Hepatocyte (in vitro differentiated cells): ENCODE results near the gene RETNLB. TPM values are rescaled to one million over a fixed set of nuclear protein-coding genes. Genes with fewer than 3 reads are reported as not detected.

Experiments
- DNase-seq: peaks from one replicate; pipeline ENCODE4 v3.0.0-alpha.2; 2016; ENCODE audit warnings: low spot score
- H2AFZ ChIP-seq: fragments of 200-600 bp; sonication (generic); 2 replicates; pipeline ENCODE4 v1.6.0; 2016; ENCODE audit warnings: antibody characterized with exemption, mild to moderate bottlenecking
- H3K27ac ChIP-seq: fragments of 200-600 bp; sonication (generic); 2 replicates; pipeline ENCODE4 v1.5.1; 2016; ENCODE audit warnings: mild to moderate bottlenecking
- H3K27me3 ChIP-seq: fragments of 200-600 bp; sonication (generic); 2 replicates; pipeline ENCODE4 v1.6.1; 2016
- H3K36me3 ChIP-seq: fragments of 200-600 bp; sonication (generic); replicated peaks from 2 replicates; pipeline ENCODE4 v1.5.1; 2016; ENCODE audit warnings: low read depth; ENCODE audit not compliant: insufficient read depth
- H3K4me1 ChIP-seq: fragments of 200-600 bp; sonication (generic); 2 replicates; pipeline ENCODE4 v1.5.1; 2016; ENCODE audit warnings: mild to moderate bottlenecking, moderate library complexity; ENCODE audit not compliant: insufficient read depth
- H3K4me2 ChIP-seq: fragments of 200-600 bp; sonication (generic); 2 replicates; pipeline ENCODE4 v1.6.0; 2016
- H3K4me3 ChIP-seq: fragments of 200-600 bp; sonication (generic); 2 replicates; pipeline ENCODE4 v1.5.1; 2016; ENCODE audit warnings: mild to moderate bottlenecking
- H3K79me2 ChIP-seq: fragments of 200-600 bp; sonication (generic); 2 replicates; pipeline ENCODE4 v1.6.0; 2017; ENCODE audit warnings: mild to moderate bottlenecking
- H3K9me2 ChIP-seq: fragments of 200-600 bp; sonication (generic); replicated peaks from 2 replicates; pipeline ENCODE4 v1.6.0; 2017; ENCODE audit warnings: mild to moderate bottlenecking; ENCODE audit not compliant: insufficient read depth
- H3K9me3 ChIP-seq: fragments of 200-600 bp; sonication (generic); 2 replicates; pipeline ENCODE4 v1.5.1; 2016; ENCODE audit warnings: low read depth, mild to moderate bottlenecking
- H4K20me1 ChIP-seq: fragments of 200-600 bp; sonication (generic); 2 replicates; pipeline ENCODE4 v1.6.0; 2016; ENCODE audit warnings: mild to moderate bottlenecking; ENCODE audit not compliant: insufficient read depth, poor library complexity, severe bottlenecking
- EZH2 ChIP-seq: fragments of 200-600 bp; sonication (generic); IDR thresholded peaks from 2 replicates; pipeline ENCODE4 v1.6.1; 2016; ENCODE audit warnings: antibody characterized with exemption, mild to moderate bottlenecking, borderline replicate concordance
- EZH2phosphoT487 ChIP-seq: fragments of 200-600 bp; sonication (generic); IDR thresholded peaks from one replicate; pipeline ENCODE4 v1.6.1; 2018; ENCODE audit warnings: antibody characterized with exemption, mild to moderate bottlenecking, low read depth, moderate library complexity; ENCODE audit not compliant: unreplicated experiment, severe bottlenecking
- WGBS: methylation state at CpG from one replicate; pipeline ENCODE4 v1.1.6; 2016; ENCODE audit warnings: low lambda C conversion rate; ENCODE audit errors: missing lambda C conversion rate; 5-methylcytosine and 5-hydroxymethylcytosine counted together
- polyA plus RNA-seq: library from polyadenylated mRNA; unstranded; fragments of >200 nt; fragmentation: Nextera tagmentation; extraction: Ambion mirVana; gene quantifications from 2 replicates; pipeline ENCODE4 v1.2.1, GENCODE V29; 2016
- total RNA-seq: library from RNA; depleted of rRNA; stranded (reverse); fragments of >200 nt; gene quantifications from 2 replicates; pipeline ENCODE4 v1.2.3, GENCODE V29; 2014
- TF ChIP-seq, protein P1 (sequence below): fragments of 200-600 bp; sonication (generic); IDR thresholded peaks from 2 replicates; pipeline ENCODE4 v1.5.1; 2016; ENCODE audit warnings: antibody characterized with exemption, mild to moderate bottlenecking; ENCODE audit not compliant: poor library complexity

The RETNLB gene
- total and polyA plus RNA-seq, 2 experiments from 2014 or later = not detected

DNA sequence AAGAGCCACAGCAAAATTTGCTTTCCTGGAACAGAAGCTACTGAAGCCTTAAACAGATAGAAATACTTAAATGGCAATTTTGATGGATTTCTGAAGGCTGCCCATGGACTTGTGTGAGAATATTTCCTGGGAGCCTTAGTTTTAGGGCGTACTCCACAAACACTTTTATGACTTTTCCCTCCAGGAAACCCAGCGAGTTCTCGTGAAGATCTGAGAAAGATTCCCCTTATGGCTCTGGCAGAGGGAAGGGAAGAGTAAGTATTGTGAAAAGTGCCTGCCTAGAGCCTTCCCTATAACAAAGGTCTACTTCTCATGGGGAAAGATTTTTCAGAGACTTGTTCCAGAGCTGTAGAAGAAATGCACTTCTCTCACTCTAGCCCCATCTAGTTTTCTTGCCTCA lies 34.3 kb upstream of the RETNLB start:
- no peak overlapping the region for H3K27ac ChIP-seq
- WGBS = 56% methylated on average over 3 of the region's 3 CpGs
- H2AFZ ChIP-seq = no peak overlapping the region
- no peaks in the 10 kb centered on the region for H3K79me2 ChIP-seq
- no peaks in the 10 kb centered on the region for H3K4me1 ChIP-seq
- no peaks in the 10 kb centered on the region for H3K9me3 ChIP-seq
- no peaks in the 10 kb centered on the region for H3K36me3 ChIP-seq
- TF ChIP-seq, protein P1, sequence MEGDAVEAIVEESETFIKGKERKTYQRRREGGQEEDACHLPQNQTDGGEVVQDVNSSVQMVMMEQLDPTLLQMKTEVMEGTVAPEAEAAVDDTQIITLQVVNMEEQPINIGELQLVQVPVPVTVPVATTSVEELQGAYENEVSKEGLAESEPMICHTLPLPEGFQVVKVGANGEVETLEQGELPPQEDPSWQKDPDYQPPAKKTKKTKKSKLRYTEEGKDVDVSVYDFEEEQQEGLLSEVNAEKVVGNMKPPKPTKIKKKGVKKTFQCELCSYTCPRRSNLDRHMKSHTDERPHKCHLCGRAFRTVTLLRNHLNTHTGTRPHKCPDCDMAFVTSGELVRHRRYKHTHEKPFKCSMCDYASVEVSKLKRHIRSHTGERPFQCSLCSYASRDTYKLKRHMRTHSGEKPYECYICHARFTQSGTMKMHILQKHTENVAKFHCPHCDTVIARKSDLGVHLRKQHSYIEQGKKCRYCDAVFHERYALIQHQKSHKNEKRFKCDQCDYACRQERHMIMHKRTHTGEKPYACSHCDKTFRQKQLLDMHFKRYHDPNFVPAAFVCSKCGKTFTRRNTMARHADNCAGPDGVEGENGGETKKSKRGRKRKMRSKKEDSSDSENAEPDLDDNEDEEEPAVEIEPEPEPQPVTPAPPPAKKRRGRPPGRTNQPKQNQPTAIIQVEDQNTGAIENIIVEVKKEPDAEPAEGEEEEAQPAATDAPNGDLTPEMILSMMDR = no peak
- TF ChIP-seq EZH2phosphoT487 = no peak
- TF ChIP-seq EZH2 = no peak
- no peak for DNase-seq
- no peaks in the 10 kb centered on the region for H4K20me1 ChIP-seq
- H3K4me2 ChIP-seq = no peak overlapping the region
- no peaks in the 10 kb centered on the region for H3K9me2 ChIP-seq
- no peak overlapping the region for H3K4me3 ChIP-seq
- H3K27me3 ChIP-seq = no peaks in the 10 kb centered on the region

DNA sequence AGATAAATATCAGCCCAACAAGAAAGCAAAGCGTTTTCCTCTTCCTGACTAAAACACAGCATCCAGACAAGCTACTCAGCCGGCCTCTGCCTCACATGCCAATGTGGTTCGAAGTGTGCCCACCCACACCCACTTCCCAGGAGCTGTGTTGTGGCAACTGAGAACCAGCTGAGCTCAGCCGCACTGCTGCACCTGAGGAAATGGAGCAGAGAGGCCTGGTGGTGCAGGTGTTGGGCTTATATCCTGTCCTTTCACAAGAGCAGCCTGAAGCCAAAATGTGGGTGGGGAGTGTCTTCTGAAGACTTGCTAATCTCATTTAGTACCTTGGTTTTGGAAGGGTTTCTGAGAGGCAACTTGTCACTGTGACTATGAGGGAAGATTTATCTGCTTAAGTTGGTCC lies 23.0 kb upstream of the RETNLB start:
- H3K36me3 ChIP-seq = no peaks in the 10 kb centered on the region
- TF ChIP-seq EZH2phosphoT487 = no peak
- TF ChIP-seq EZH2 = no peak
- TF ChIP-seq, protein P1 = no peak
- no peaks in the 10 kb centered on the region for H3K9me3 ChIP-seq
- H3K9me2 ChIP-seq = peaks cover 3% of the 10 kb centered on the region
- 90% methylated on average over 4 of the region's 4 CpGs for WGBS
- no peak overlapping the region for H2AFZ ChIP-seq
- H3K27me3 ChIP-seq = no peaks in the 10 kb centered on the region
- H3K4me2 ChIP-seq = no peak overlapping the region
- H3K4me3 ChIP-seq = no peak overlapping the region
- no peaks in the 10 kb centered on the region for H3K4me1 ChIP-seq
- H3K27ac ChIP-seq = no peak overlapping the region
- H4K20me1 ChIP-seq = no peaks in the 10 kb centered on the region
- no peak for DNase-seq
- H3K79me2 ChIP-seq = no peaks in the 10 kb centered on the region

DNA sequence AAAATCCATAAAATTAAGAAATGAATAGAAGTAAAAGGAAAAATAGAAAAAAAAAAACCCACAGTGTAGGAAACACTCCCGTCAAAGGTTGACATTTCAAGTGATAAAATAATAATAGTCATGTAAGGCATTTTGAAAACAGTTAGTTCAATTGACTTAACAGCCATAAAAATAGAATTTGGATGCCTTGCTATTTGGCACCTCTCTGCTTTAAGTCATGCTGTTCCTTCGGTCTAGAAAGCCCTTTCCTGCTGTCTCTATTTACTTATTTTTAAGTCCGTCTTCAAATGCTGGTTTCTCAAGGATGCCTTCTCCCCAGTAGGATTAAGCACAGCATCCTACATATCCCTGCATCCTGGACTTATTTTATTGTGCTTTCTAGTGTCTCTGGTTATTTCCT lies 22.3 kb upstream of the RETNLB start:
- TF ChIP-seq EZH2 (no peak), EZH2phosphoT487 (no peak)
- TF ChIP-seq, protein P1 = no peak
- H3K27me3 ChIP-seq = no peaks in the 10 kb centered on the region
- WGBS = 91% methylated on average over 3 of the region's 3 CpGs

DNA sequence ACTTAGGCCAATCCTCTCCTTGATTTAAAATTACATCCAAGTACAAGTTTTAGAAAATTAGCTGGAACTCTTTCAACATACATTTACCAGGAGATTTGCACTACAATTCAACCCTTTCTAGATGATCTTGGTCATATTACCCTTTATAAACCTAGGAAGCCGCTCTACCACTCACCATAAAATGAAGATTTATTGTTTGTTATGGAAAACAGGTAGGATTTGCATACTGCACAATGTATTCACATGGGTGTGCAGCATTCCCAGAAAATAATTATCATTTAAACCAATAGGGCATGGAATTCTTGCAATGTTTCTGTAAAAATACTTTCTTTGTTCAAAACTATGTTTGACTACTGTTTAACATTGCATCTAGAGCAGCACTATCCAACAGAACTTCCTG lies 18.4 kb upstream of the RETNLB start:
- no peak for DNase-seq
- H4K20me1 ChIP-seq = no peaks in the 10 kb centered on the region
- H3K36me3 ChIP-seq = no peaks in the 10 kb centered on the region
- H3K4me2 ChIP-seq = no peak overlapping the region
- H3K4me3 ChIP-seq = no peak overlapping the region
- H2AFZ ChIP-seq = no peak overlapping the region
- no peaks in the 10 kb centered on the region for H3K27me3 ChIP-seq
- H3K9me3 ChIP-seq = no peaks in the 10 kb centered on the region
- TF ChIP-seq EZH2 (no peak), EZH2phosphoT487 (no peak)
- TF ChIP-seq, protein P1 = no peak
- H3K4me1 ChIP-seq = no peaks in the 10 kb centered on the region
- H3K9me2 ChIP-seq = peaks cover 3% of the 10 kb centered on the region
- no peaks in the 10 kb centered on the region for H3K79me2 ChIP-seq
- WGBS = 69% methylated on average over 1 of the region's 1 CpG
- no peak overlapping the region for H3K27ac ChIP-seq

More for the DNA sequence above, 22.3 kb upstream of the RETNLB start:
- Histone ChIP-seq H3K36me3 (no peaks in the 10 kb centered on the region), H3K27ac (no peak overlapping the region), H3K9me2 (peaks cover 3% of the 10 kb centered on the region), H3K9me3 (no peaks in the 10 kb centered on the region), H3K4me1 (no peaks in the 10 kb centered on the region), H4K20me1 (no peaks in the 10 kb centered on the region), H2AFZ (no peak overlapping the region), H3K79me2 (no peaks in the 10 kb centered on the region), H3K4me2 (no peak overlapping the region), H3K4me3 (no peak overlapping the region)
- no peak for DNase-seq
